H1 (cell line): ENCODE measurements around the gene C21orf58. TPM values are rescaled to one million over a fixed set of nuclear protein-coding genes. Genes with fewer than 3 reads are reported as not detected.

Source experiments
- CTCF ChIA-PET: fragments of 300-600 bp; sonication (Branson Sonifier 250); formaldehyde crosslinking; loops from one replicate; lab custom pipeline; 2021; ENCODE audit not compliant: partially characterized antibody; lab: Charles Lee
- POLR2A ChIA-PET: fragments of 300-600 bp; sonication (Branson Sonifier 250); formaldehyde crosslinking; loops from one replicate; lab custom pipeline; 2021; ENCODE audit warnings: inconsistent platforms; ENCODE audit not compliant: partially characterized antibody; lab: Charles Lee
- DNase-seq, 2 experiments: peaks; one replicate each; pipeline versions ENCODE4 v3.0.0 to v3.0.0-alpha.2; 2010 to 2022; ENCODE audit warnings: low spot score in 2 of 2, low read depth in 1 of 2, mixed read lengths in 1 of 2
- FAIRE-seq: peaks from 2 replicates; lab custom pipeline; 2011; peaks lifted over from hg19 to GRCh38; lab: Jason Lieb, UNC
- H2AFZ ChIP-seq: 2 replicates; pipeline ENCODE4 v1.8.1; 2012; ENCODE audit warnings: low read length, inconsistent platforms
- H2AK5ac ChIP-seq: 2 replicates; pipeline ENCODE4 v1.6.1; 2013; ENCODE audit warnings: low read depth, low read length
- H2BK120ac ChIP-seq: replicated peaks from 2 replicates; pipeline ENCODE3; 2013; ENCODE audit warnings: low read depth, low read length, inconsistent platforms
- H2BK12ac ChIP-seq: 2 replicates; pipeline ENCODE4 v1.6.1; 2013; ENCODE audit warnings: low read depth, low read length
- H2BK15ac ChIP-seq: 2 replicates; pipeline ENCODE4 v1.6.1; 2013; ENCODE audit warnings: low read length
- H2BK20ac ChIP-seq: 2 replicates; pipeline ENCODE4 v1.6.1; 2013; ENCODE audit warnings: low read length
- H2BK5ac ChIP-seq: 2 replicates; pipeline ENCODE4 v1.6.1; 2013; ENCODE audit warnings: low read depth, low read length
- H3K14ac ChIP-seq: 2 replicates; pipeline ENCODE4 v1.6.1; 2013; ENCODE audit warnings: inconsistent platforms; ENCODE audit not compliant: insufficient read length
- H3K18ac ChIP-seq: 2 replicates; pipeline ENCODE4 v1.6.1; 2013; ENCODE audit warnings: low read length; ENCODE audit errors: extremely low read depth
- H3K23ac ChIP-seq: 2 replicates; pipeline ENCODE4 v1.6.1; 2013; ENCODE audit warnings: inconsistent platforms; ENCODE audit not compliant: insufficient read length
- H3K23me2 ChIP-seq: 2 replicates; pipeline ENCODE4 v1.6.1; 2013; ENCODE audit warnings: low read depth, low read length
- H3K27ac ChIP-seq: 2 replicates; pipeline ENCODE4 v1.6.1; 2011; ENCODE audit warnings: low read depth, low read length, inconsistent platforms
- H3K27me3 ChIP-seq, 4 experiments: replicated peaks in 1 of 4; 1 replicate in 1 of 4; 2 replicates in 3 of 4; pipeline versions ENCODE4 v1.6.1 to v1.8.1; 2011 to 2013; ENCODE audit warnings: low read length in 3 of 4, mild to moderate bottlenecking in 3 of 4, inconsistent platforms in 2 of 4, mixed read lengths in 2 of 4, moderate library complexity in 1 of 4; ENCODE audit not compliant: control insufficient read depth in 3 of 4, insufficient read depth in 3 of 4; ENCODE audit errors: extremely low read depth in 1 of 4
- H3K36me3 ChIP-seq, 4 experiments: 2 replicates each; pipeline versions ENCODE4 v1.6.1 to v1.8.1; 2011 to 2013; ENCODE audit warnings: mild to moderate bottlenecking in 4 of 4, low read length in 3 of 4, moderate library complexity in 2 of 4, control low read depth in 1 of 4, inconsistent platforms in 1 of 4; ENCODE audit not compliant: insufficient read depth in 4 of 4, control insufficient read depth in 2 of 4
- H3K4ac ChIP-seq: replicated peaks from 2 replicates; pipeline ENCODE3; 2013; ENCODE audit warnings: low read length, low read depth, mixed read lengths, inconsistent platforms; ENCODE audit not compliant: insufficient read length
- H3K4me1 ChIP-seq, 4 experiments: replicated peaks in 1 of 4; 1 replicate in 1 of 4; 2 replicates in 3 of 4; pipeline versions ENCODE4 v1.6.1 to v1.8.1; 2011 to 2013; ENCODE audit warnings: low read length in 3 of 4, inconsistent platforms in 2 of 4, mixed read lengths in 1 of 4; ENCODE audit not compliant: insufficient read depth in 4 of 4, control insufficient read depth in 3 of 4
- H3K4me2 ChIP-seq, 2 experiments: 2 replicates each; pipeline versions ENCODE4 v1.6.1 to v1.8.1; 2011 to 2013; ENCODE audit warnings: low read depth in 2 of 2, low read length in 2 of 2, control low read depth in 1 of 2, inconsistent platforms in 1 of 2, mild to moderate bottlenecking in 1 of 2; ENCODE audit not compliant: insufficient read depth in 1 of 2
- H3K4me3 ChIP-seq, 4 experiments: fragments of 200-600, 300-600 bp in 1 of 4; sonication (generic), shearing (Covaris generic), sonication (Bioruptor Twin) in 1 of 4; 2 replicates each; pipeline versions ENCODE4 v1.5.1 to v1.8.1; 2011 to 2016; ENCODE audit warnings: low read length in 4 of 4, low read depth in 3 of 4, control low read depth in 2 of 4, inconsistent platforms in 2 of 4, mild to moderate bottlenecking in 2 of 4, mixed read lengths in 1 of 4, moderate library complexity in 1 of 4; ENCODE audit not compliant: insufficient read depth in 2 of 4; ENCODE audit errors: extremely low read depth in 1 of 4
- H3K56ac ChIP-seq: replicated peaks from 2 replicates; pipeline ENCODE3; 2013; ENCODE audit warnings: low read depth, mild to moderate bottlenecking, mixed read lengths, low read length, inconsistent platforms; ENCODE audit not compliant: insufficient read length
- H3K79me1 ChIP-seq: 2 replicates; pipeline ENCODE4 v1.6.1; 2013; ENCODE audit warnings: low read depth, low read length, control low read depth
- H3K79me2 ChIP-seq, 2 experiments: 2 replicates each; pipeline versions ENCODE4 v1.6.1 to v1.8.1; 2012 to 2013; ENCODE audit warnings: low read length in 2 of 2, mild to moderate bottlenecking in 2 of 2, inconsistent platforms in 1 of 2; ENCODE audit not compliant: insufficient read depth in 2 of 2, control insufficient read depth in 1 of 2
- H3K9ac ChIP-seq, 4 experiments: replicated peaks in 1 of 4; 1 replicate in 1 of 4; 2 replicates in 3 of 4; pipeline versions ENCODE4 v1.6.1 to v1.8.1; 2011 to 2013; ENCODE audit warnings: low read depth in 3 of 4, low read length in 3 of 4, control low read depth in 2 of 4, mild to moderate bottlenecking in 2 of 4, moderate library complexity in 2 of 4, inconsistent platforms in 1 of 4; ENCODE audit errors: extremely low read depth in 1 of 4
- H3K9me3 ChIP-seq, 2 experiments: 2 replicates each; pipeline versions ENCODE4 v1.6.1 to v1.8.1; 2012 to 2013; ENCODE audit warnings: mild to moderate bottlenecking in 2 of 2, moderate library complexity in 2 of 2, control low read depth in 1 of 2, inconsistent platforms in 1 of 2, low read depth in 1 of 2, low read length in 1 of 2, mixed read lengths in 1 of 2; ENCODE audit not compliant: insufficient read depth in 2 of 2
- H4K20me1 ChIP-seq, 2 experiments: replicated peaks in 1 of 2; 2 replicates each; pipeline versions ENCODE3 to v1.8.1; 2011 to 2013; ENCODE audit warnings: inconsistent platforms in 2 of 2, low read length in 2 of 2, mild to moderate bottlenecking in 1 of 2; ENCODE audit not compliant: insufficient read depth in 2 of 2, control insufficient read depth in 1 of 2
- H4K5ac ChIP-seq: 2 replicates; pipeline ENCODE4 v1.6.1; 2013; ENCODE audit warnings: low read length, low read depth, mixed read lengths, inconsistent platforms; ENCODE audit not compliant: insufficient read length
- H4K8ac ChIP-seq: 2 replicates; pipeline ENCODE4 v1.8.0; 2013; ENCODE audit warnings: mild to moderate bottlenecking, moderate library complexity, low read length, inconsistent platforms; ENCODE audit not compliant: insufficient read depth; ENCODE audit errors: extremely low read depth
- H4K91ac ChIP-seq: replicated peaks from 2 replicates; pipeline ENCODE3; 2013; ENCODE audit warnings: low read length, mixed read lengths, inconsistent platforms; ENCODE audit not compliant: insufficient read length
- ATF3 ChIP-seq: IDR thresholded peaks from 2 replicates; pipeline ENCODE4 v1.6.1; 2011; ENCODE audit warnings: low read depth, mild to moderate bottlenecking, low read length; ENCODE audit not compliant: insufficient read depth
- CREB1 ChIP-seq: IDR thresholded peaks from 2 replicates; pipeline ENCODE4 v1.6.1; 2012; ENCODE audit warnings: inconsistent platforms
- FOSL1 ChIP-seq: IDR thresholded peaks from 2 replicates; pipeline ENCODE4 v1.6.1; 2011; ENCODE audit warnings: mild to moderate bottlenecking, low read depth, low read length, moderate library complexity; ENCODE audit not compliant: insufficient read depth
- MAFK ChIP-seq: IDR thresholded peaks from 2 replicates; pipeline ENCODE4 v1.6.1; 2012; ENCODE audit warnings: low read depth, mild to moderate bottlenecking, improper control_type of control experiment, low read length
- RBBP5 ChIP-seq: IDR thresholded peaks from 2 replicates; pipeline ENCODE4 v1.7.1; 2012; ENCODE audit warnings: low read depth, mild to moderate bottlenecking, inconsistent platforms, low read length, moderate library complexity, borderline replicate concordance
- RNF2 ChIP-seq: fragments of 200-900, 300-1000 bp; sonication (generic); IDR thresholded peaks from 2 replicates; pipeline ENCODE4 v1.7.1; 2016; ENCODE audit warnings: borderline replicate concordance, low read depth, mild to moderate bottlenecking, antibody characterized with exemption, low read length; ENCODE audit not compliant: poor library complexity, severe bottlenecking; ENCODE audit errors: missing control alignments
- SAP30 ChIP-seq: fragments of 300-600 bp; sonication (generic); IDR thresholded peaks from 2 replicates; pipeline ENCODE4 v1.7.1; 2012; ENCODE audit warnings: low read length, moderate library complexity, mild to moderate bottlenecking, inconsistent platforms; ENCODE audit not compliant: insufficient read depth, insufficient replicate concordance
- SP1 ChIP-seq: IDR thresholded peaks from 2 replicates; pipeline ENCODE4 v1.6.1; 2011; ENCODE audit warnings: low read depth, low read length
- TBP ChIP-seq: IDR thresholded peaks from 2 replicates; pipeline ENCODE4 v1.6.1; 2011; ENCODE audit warnings: low read depth, low read length, improper control_type of control experiment
- TCF12 ChIP-seq: IDR thresholded peaks from 2 replicates; pipeline ENCODE4 v1.6.1; 2011; ENCODE audit warnings: low read depth, mild to moderate bottlenecking, low read length
- ZNF274 ChIP-seq: IDR thresholded peaks from 2 replicates; pipeline ENCODE4 v1.7.0; 2012; ENCODE audit warnings: low read length, borderline replicate concordance; ENCODE audit errors: extremely low read depth
- WGBS, 2 experiments: shearing (Covaris generic) in 1 of 2; methylation state at CpG; one replicate each; pipeline versions ENCODE4 v1.1.6 to v1.1.7; 2013 to 2015; ENCODE audit warnings: low lambda C conversion rate in 2 of 2, mixed read lengths in 2 of 2, inconsistent platforms in 1 of 2, low coverage in 1 of 2, missing lambda C conversion rate in 1 of 2; ENCODE audit not compliant: insufficient replicate concordance in 2 of 2, insufficient coverage in 1 of 2, insufficient read length in 1 of 2; ENCODE audit errors: extremely low coverage in 1 of 2, missing lambda C conversion rate in 1 of 2; 5-methylcytosine and 5-hydroxymethylcytosine counted together
- polyA plus RNA-seq, 7 experiments: library from polyadenylated mRNA; depleted of rRNA in 3 of 7; stranded (reverse) in 5 of 7; unstranded in 2 of 7; fragments of >200 nt in 5 of 7; fragments of 200-250 nt in 2 of 7; gene quantifications; 1 replicate in 5 of 7; 2 replicates in 1 of 7; 4 replicates in 1 of 7; pipeline versions ENCODE4 v1.2.1 to v1.2.3, GENCODE V29; 2011 to 2013; ENCODE audit warnings: missing spikeins in 2 of 7, mixed read lengths in 2 of 7
- total RNA-seq: library from RNA; stranded (reverse); fragmentation: NEBNext Ultra II Directional; extraction: Animal tissue kit (Norgen Biotek cat#: 25700); gene quantifications from 2 replicates; pipeline ENCODE4 v1.2.1, GENCODE V29; 2021

Gene C21orf58
- total and polyA plus RNA-seq, 2 of the 8 experiments (the other 6 are each of a cell fraction or from before 2014, with no cell fraction given) = 13.8 to 26.1 TPM

GRCh38 chr21:46346296-46347202, 22.9 kb upstream of the C21orf58 start:
- no peaks in the 10 kb centered on the region for H3K4me1 ChIP-seq
- no peak overlapping the region for H3K27ac ChIP-seq
- peaks cover 17 to 44% (median 31%) of the 10 kb centered on the region in 4 experiments; a peak in 7 of 8 replicates for H3K36me3 ChIP-seq
- H3K56ac ChIP-seq = no peak overlapping the region
- no peak overlapping the region for H2BK120ac ChIP-seq
- no peak overlapping the region for H4K5ac ChIP-seq
- H3K23ac ChIP-seq = no peak overlapping the region
- no peak overlapping the region; the same call in 1 of the 2 replicates for H4K8ac ChIP-seq
- H3K18ac ChIP-seq = no peak overlapping the region
- no peak overlapping the region for H3K4ac ChIP-seq
- H3K4me3 ChIP-seq = no peak overlapping the region
- H4K91ac ChIP-seq = no peak overlapping the region
- H3K4me2 ChIP-seq = no peak overlapping the region
- H2BK12ac ChIP-seq = no peak overlapping the region
- no peak overlapping the region for H3K14ac ChIP-seq
- H2BK20ac ChIP-seq = no peak overlapping the region
- ChIA-PET CTCF (interaction anchor here (1.1 kb wide), 1 partner anchor 10 kb away, joined by 3 read pairs; no protein-coding TSS in a partner anchor), POLR2A (no interaction called here)
- H2AFZ ChIP-seq = no peak overlapping the region
- no peaks in the 10 kb centered on the region for H3K9me3 ChIP-seq
- no peak overlapping the region for H3K9ac ChIP-seq
- peaks cover 7 to 8% of the 10 kb centered on the region in 2 experiments for H4K20me1 ChIP-seq
- H2BK5ac ChIP-seq = no peak overlapping the region; the same call in 1 of the 2 replicates
- no peak for FAIRE-seq
- H2AK5ac ChIP-seq = no peak overlapping the region
- no peaks in the 10 kb centered on the region for H3K23me2 ChIP-seq
- H2BK15ac ChIP-seq = no peak overlapping the region
- peaks cover 0 to 17% of the 10 kb centered on the region in 2 experiments; a peak in 2 of 4 replicates for H3K79me2 ChIP-seq
- no peak for DNase-seq
- H3K27me3 ChIP-seq = no peaks in the 10 kb centered on the region
- peaks cover 6% of the 10 kb centered on the region; the same call in 1 of the 2 replicates for H3K79me1 ChIP-seq
- WGBS, 2 experiments = 93% methylated on average over 30 of the region's 34 CpGs; no CpG with 5 or more reads in 1 of the 2 experiments
- TF ChIP-seq FOSL1 (no peak), CREB1 (no peak), TCF12 (no peak), RNF2 (no peak), MAFK (no peak), TBP (no peak), ZNF274 (no peak), SP1 (no peak), RBBP5 (no peak), SAP30 (no peak), ATF3 (no peak)
